GM12878 (cell line): Measurements from ENCODE around the gene TNFRSF6B. TPM values are rescaled to one million over a fixed set of nuclear protein-coding genes. Genes with fewer than 3 reads are reported as not detected.

Experiments used
- ATAC-seq: fragments of 200-7000 bp; cut with Tn5 transposase; 3 replicates; pipeline ENCODE4 v1.9.1; 2020; ENCODE audit warnings: mild to moderate bottlenecking, moderate library complexity
- BruUV-seq: library from RNA; stranded (reverse); fragments of 400-500 nt; replicated peaks from 2 replicates; lab custom pipeline; 2021; lab: Mats Ljungman, UMichigan
- CTCF ChIA-PET: fragments of 300-600 bp; sonication (Branson Sonifier 250); formaldehyde crosslinking; extraction: SDS; loops from one replicate; lab custom pipeline; 2021; ENCODE audit warnings: inconsistent platforms; lab: Yijun Ruan, JAX
- POLR2A ChIA-PET: fragments of 350-600 bp; formaldehyde crosslinking; extraction: SDS; loops from one replicate; lab custom pipeline; 2021; ENCODE audit warnings: inconsistent platforms; lab: Charles Lee
- RAD21 ChIA-PET: fragments of 300-600 bp; sonication (Branson Sonifier 250); formaldehyde crosslinking; loops from one replicate; lab custom pipeline; 2023; ENCODE audit warnings: antibody characterized with exemption; ENCODE audit not compliant: unreplicated experiment; lab: Charles Lee
- SMC1A ChIA-PET: fragments of 300-600 bp; sonication (Branson Sonifier 250); formaldehyde crosslinking; loops from one replicate; lab custom pipeline; 2023; ENCODE audit not compliant: unreplicated experiment, uncharacterized antibody; lab: Charles Lee
- DNase-seq: peaks from one replicate; pipeline ENCODE4 v3.0.0-alpha.2; 2011; ENCODE audit warnings: low read depth, low spot score
- FAIRE-seq: peaks from 3 replicates; lab custom pipeline; 2011; peaks lifted over from hg19 to GRCh38; lab: Jason Lieb, UNC
- H2AFZ ChIP-seq: 2 replicates; pipeline ENCODE4 v1.6.0; 2011; ENCODE audit warnings: low read depth, low read length, control low read depth; ENCODE audit not compliant: control insufficient read depth
- H3K27ac ChIP-seq: 2 replicates; pipeline ENCODE4 v1.5.1; 2011; ENCODE audit warnings: control low read depth; ENCODE audit not compliant: control insufficient read depth, insufficient read depth
- H3K27me3 ChIP-seq, 2 experiments: replicated peaks in 1 of 2; 2 replicates each; pipeline versions ENCODE4 v1.6.0 to v1.6.1; 2011; ENCODE audit warnings: low read length in 1 of 2; ENCODE audit not compliant: control insufficient read depth in 2 of 2, insufficient read depth in 2 of 2
- H3K36me3 ChIP-seq, 2 experiments: 2 replicates each; pipeline ENCODE4 v1.5.1; 2011; ENCODE audit warnings: low read length in 1 of 2; ENCODE audit not compliant: control insufficient read depth in 2 of 2, insufficient read depth in 2 of 2
- H3K4me1 ChIP-seq: 2 replicates; pipeline ENCODE4 v1.6.1; 2011; ENCODE audit warnings: mild to moderate bottlenecking, low read length, moderate library complexity, mixed read lengths; ENCODE audit not compliant: control insufficient read depth, insufficient read depth
- H3K4me2 ChIP-seq: 2 replicates; pipeline ENCODE4 v1.6.0; 2011; ENCODE audit warnings: control low read depth; ENCODE audit not compliant: control insufficient read depth, insufficient read depth
- H3K4me3 ChIP-seq: fragments of 200-600 bp; sonication (generic); 2 replicates; pipeline ENCODE4 v1.5.1; 2016
- H3K79me2 ChIP-seq: 2 replicates; pipeline ENCODE4 v1.6.0; 2011; ENCODE audit warnings: low read length; ENCODE audit not compliant: control insufficient read depth, insufficient read depth
- H3K9ac ChIP-seq: 2 replicates; pipeline ENCODE4 v1.8.0; 2011; ENCODE audit warnings: low read length, control low read depth, mixed read lengths; ENCODE audit not compliant: control insufficient read depth, insufficient read depth
- H3K9me3 ChIP-seq: replicated peaks from 3 replicates; pipeline ENCODE4 v1.5.1; 2011; ENCODE audit warnings: mild to moderate bottlenecking, low read length; ENCODE audit not compliant: control insufficient read depth, insufficient read depth
- H4K20me1 ChIP-seq: 2 replicates; pipeline ENCODE4 v1.6.0; 2011; ENCODE audit not compliant: control insufficient read depth, insufficient read depth
- KDM1A ChIP-seq: fragments of 200-600 bp; sonication (generic); IDR thresholded peaks from 2 replicates; pipeline ENCODE4 v1.6.1; 2016; ENCODE audit warnings: borderline replicate concordance
- MTA3 ChIP-seq: IDR thresholded peaks from 2 replicates; pipeline ENCODE4 v1.6.1; 2012; ENCODE audit warnings: low read length, inconsistent platforms, borderline replicate concordance
- NR2C2 ChIP-seq: IDR thresholded peaks from 2 replicates; pipeline ENCODE4 v1.6.1; 2011; ENCODE audit warnings: borderline replicate concordance, low read depth; ENCODE audit not compliant: control insufficient read depth, insufficient read length
- PAX5 ChIP-seq: IDR thresholded peaks from 2 replicates; pipeline ENCODE4 v1.6.1; 2011; ENCODE audit warnings: low read depth, low read length, borderline replicate concordance
- RAD21 ChIP-seq: IDR thresholded peaks from 2 replicates; pipeline ENCODE4 v1.6.1; 2011; ENCODE audit warnings: mild to moderate bottlenecking, low read depth, low read length, moderate library complexity; ENCODE audit not compliant: insufficient read depth
- SIX5 ChIP-seq: IDR thresholded peaks from 2 replicates; pipeline ENCODE4 v1.6.1; 2011; ENCODE audit warnings: mild to moderate bottlenecking, low read depth, low read length, moderate library complexity; ENCODE audit not compliant: severe bottlenecking
- STAT3 ChIP-seq: IDR thresholded peaks from 2 replicates; pipeline ENCODE4 v1.6.1; 2011; ENCODE audit warnings: low read depth, low read length, improper control_type of control experiment
- ZBTB40 ChIP-seq: fragments of 450-650 bp; IDR thresholded peaks from 2 replicates; pipeline ENCODE4 v1.6.1; 2016; ENCODE audit warnings: mild to moderate bottlenecking, moderate library complexity, borderline replicate concordance
- WGBS: methylation state at CpG from one replicate; pipeline ENCODE4 v1.1.6; 2016; ENCODE audit warnings: low lambda C conversion rate; ENCODE audit not compliant: insufficient replicate concordance, insufficient coverage; ENCODE audit errors: missing lambda C conversion rate; 5-methylcytosine and 5-hydroxymethylcytosine counted together
- in situ Hi-C: fragments of 300-500 bp; cut with MboI; formaldehyde crosslinking; loops from 9 replicates; pipeline ENCODE4 v1.14.3; 2018; ENCODE audit warnings: mixed read lengths
- intact Hi-C: fragments of 100-400 bp; cut with micrococcal nuclease; formaldehyde crosslinking; loops from one replicate; pipeline ENCODE4 v1.14.2; 2022; ENCODE audit not compliant: unreplicated experiment
- polyA plus RNA-seq, 11 experiments: library from polyadenylated mRNA; depleted of rRNA in 4 of 11; unstranded in 6 of 11; stranded (reverse) in 5 of 11; fragments of >200 nt; fragmentation: Nextera tagmentation in 4 of 11; fragmentation: Illumina TruSeq in 1 of 11; extraction: Ambion mirVana in 4 of 11; extraction: Trizol in 1 of 11; gene quantifications; 1 replicate in 1 of 11; 2 replicates in 10 of 11; pipeline versions ENCODE4 v1.2.1 to v1.2.3, GENCODE V29; 2011 to 2016; ENCODE audit warnings: inconsistent platforms in 2 of 11, missing spikeins in 2 of 11, low read depth in 1 of 11
- total RNA-seq, 4 experiments: library from RNA; depleted of rRNA in 3 of 4; stranded (reverse); fragments of >200 nt in 3 of 4; fragmentation: Illumina TruSeq in 1 of 4; extraction: Trizol in 1 of 4; gene quantifications; 2 replicates each; pipeline versions ENCODE4 v1.2.1 to v1.2.3, GENCODE V29; 2013 to 2021

The TNFRSF6B gene
- total and polyA plus RNA-seq, 10 of the 15 experiments (the other 5 are each of a cell fraction or from before 2014, with no cell fraction given), result 0.67 to 2.2 (median 1.8) TPM; not detected in 7

GRCh38 chr20:63693083-63693732 is 3.2 kb upstream of the TNFRSF6B start:
- Histone ChIP-seq H3K27ac (no peak overlapping the region), H3K79me2 (no peaks in the 10 kb centered on the region), H4K20me1 (no peaks in the 10 kb centered on the region), H3K4me2 (no peak overlapping the region), H3K4me3 (no peak overlapping the region), H3K9ac (no peak overlapping the region), H2AFZ (no peak overlapping the region), H3K4me1 (peaks cover 3% of the 10 kb centered on the region), H3K9me3 (no peaks in the 10 kb centered on the region), H3K36me3 (no peaks in the 10 kb centered on the region), H3K27me3 (no peaks in the 10 kb centered on the region)
- SMC1A ChIA-PET, result no interaction called here
- intact Hi-C loops (no loop called here), in situ Hi-C loops (no loop called here)
- TF ChIP-seq MTA3 (no peak), NR2C2 (no peak), SIX5 (peak; percentile 22)
- RAD21 ChIA-PET, result no interaction called here
- no TSS peak for BruUV-seq
- 89% methylated on average over 10 of the region's 10 CpGs for WGBS
- FAIRE-seq, result no peak
- DNase-seq, result no peak
- POLR2A ChIA-PET, result no interaction called here
- CTCF ChIA-PET, result no interaction called here
- ATAC-seq, result no peak

GRCh38 chr20:63693733-63694583 is 2.5 kb upstream of the TNFRSF6B start:
- ChIA-PET RAD21 (interaction anchor here (0.6 kb wide), 1 partner anchor 363 kb away, joined by 6 read pairs; no protein-coding TSS in a partner anchor), POLR2A (interaction anchor here (0.6 kb wide), 1 partner anchor 299 kb away, joined by 3 read pairs; no protein-coding TSS in a partner anchor), SMC1A (no interaction called here), CTCF (interaction anchor here (0.5 kb wide), 1 partner anchor 76 kb away, joined by 5 read pairs; no protein-coding TSS in a partner anchor)
- ATAC-seq (no peak), FAIRE-seq (no peak), DNase-seq (no peak)
- H3K27me3 ChIP-seq, result no peaks in the 10 kb centered on the region
- H3K9me3 ChIP-seq, result no peaks in the 10 kb centered on the region
- in situ Hi-C loops, result no loop called here
- no peak overlapping the region for H3K4me2 ChIP-seq
- H3K79me2 ChIP-seq, result no peaks in the 10 kb centered on the region
- intact Hi-C loops, result no loop called here
- no peaks in the 10 kb centered on the region for H3K36me3 ChIP-seq
- H3K27ac ChIP-seq, result no peak overlapping the region
- H3K9ac ChIP-seq, result no peak overlapping the region
- 86% methylated on average over 20 of the region's 21 CpGs for WGBS
- BruUV-seq, result no TSS peak
- H3K4me1 ChIP-seq, result peaks cover 8% of the 10 kb centered on the region
- H4K20me1 ChIP-seq, result no peaks in the 10 kb centered on the region
- H3K4me3 ChIP-seq, result no peak overlapping the region
- H2AFZ ChIP-seq, result no peak overlapping the region
- no peak for TF ChIP-seq STAT3
- TF ChIP-seq ZBTB40, result no peak
- TF ChIP-seq PAX5, result no peak
- no peak for TF ChIP-seq RAD21
- no peak for TF ChIP-seq KDM1A
